ENCODE data around the gene DDI1.

DDI1 gene
- 0 to 0.07 reads per million in 2 donors for total RNA-seq

DNA sequence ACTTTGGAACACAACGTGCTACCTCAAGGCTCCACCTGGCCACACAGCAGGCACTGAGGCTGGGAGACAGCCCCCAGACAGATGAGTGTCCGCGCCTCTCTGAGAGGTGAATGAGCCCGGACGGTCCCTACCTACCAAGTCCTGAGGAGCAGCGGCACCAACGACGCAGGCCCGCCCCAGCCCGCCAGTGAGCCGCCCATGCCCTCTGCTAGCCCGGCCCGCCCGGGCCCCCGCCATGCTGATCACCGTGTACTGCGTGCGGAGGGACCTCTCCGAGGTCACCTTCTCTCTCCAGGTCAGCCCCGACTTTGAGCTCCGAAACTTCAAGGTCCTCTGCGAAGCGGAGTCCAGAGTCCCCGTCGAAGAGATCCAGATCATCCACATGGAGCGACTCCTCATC lies at the start of gene DDI1:
TSS of gene DDI1 (plus strand) at position 53 of the 400 bp plus-strand sequence. CDS start at position 236, 183 bp downstream.
- DNase-seq, result no peak

DNA sequence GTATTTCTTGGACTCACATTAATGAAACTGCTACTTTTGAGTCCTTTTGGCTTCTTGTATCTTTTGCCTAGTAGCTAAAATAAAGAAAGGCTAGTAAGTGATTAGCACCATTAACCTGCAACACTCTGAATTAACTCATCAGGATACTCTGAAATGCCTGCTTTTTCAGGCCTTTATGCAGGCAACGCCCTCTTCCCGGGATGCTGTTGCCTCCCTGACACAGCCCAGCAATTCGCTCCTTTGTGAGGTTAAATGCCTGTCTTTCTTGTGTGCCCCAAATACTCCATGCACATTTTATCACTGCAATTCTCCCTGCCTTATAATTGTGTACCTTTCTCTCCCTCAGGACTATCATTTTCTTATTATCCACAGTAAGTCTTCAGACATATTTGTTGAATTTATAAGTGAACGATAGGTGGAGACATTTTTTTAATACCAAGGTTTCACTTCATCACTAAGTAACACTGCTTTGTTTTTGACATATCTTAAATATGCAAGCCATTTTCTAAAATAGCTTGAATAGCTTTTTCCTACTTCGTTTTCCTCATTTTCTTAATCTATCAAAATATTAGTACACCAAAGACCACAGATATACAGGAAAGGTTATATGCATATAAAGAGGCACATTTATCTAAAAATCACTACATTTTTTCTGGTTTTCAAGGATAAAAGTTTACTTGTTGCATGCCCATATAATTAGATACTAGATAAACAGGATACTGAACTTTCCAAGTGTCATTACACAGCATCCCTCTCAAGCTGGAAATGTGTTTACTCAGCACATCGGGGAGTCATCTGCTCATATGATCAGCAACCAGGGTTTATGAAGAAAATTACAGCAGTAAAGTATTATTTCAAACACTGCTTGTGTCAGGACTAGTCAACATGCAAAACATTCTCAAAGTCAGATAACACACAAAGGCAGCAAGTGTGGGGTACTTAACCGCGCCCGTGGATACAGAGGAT lies 48.5 kb upstream of the DDI1 start:
- no peak for DNase-seq

DNA sequence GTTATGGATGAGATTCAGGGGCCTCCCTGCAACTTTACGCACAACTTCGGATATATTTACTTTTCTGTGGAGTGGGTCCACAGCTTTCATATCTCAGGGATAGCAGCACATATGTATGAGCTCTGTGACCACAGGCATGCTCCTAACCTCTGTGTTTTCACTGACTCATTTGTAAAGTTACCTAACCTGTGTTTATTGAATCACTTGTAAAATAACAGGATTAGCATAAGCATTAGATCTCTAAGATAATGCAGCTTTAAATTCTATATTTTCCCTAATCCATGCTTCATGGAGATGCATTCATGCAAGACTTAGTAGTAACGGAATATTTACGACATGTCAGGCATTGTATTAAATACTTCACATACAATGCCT lies 47.9 kb upstream of the DDI1 start:
- DNase-seq, result no peak

DNA sequence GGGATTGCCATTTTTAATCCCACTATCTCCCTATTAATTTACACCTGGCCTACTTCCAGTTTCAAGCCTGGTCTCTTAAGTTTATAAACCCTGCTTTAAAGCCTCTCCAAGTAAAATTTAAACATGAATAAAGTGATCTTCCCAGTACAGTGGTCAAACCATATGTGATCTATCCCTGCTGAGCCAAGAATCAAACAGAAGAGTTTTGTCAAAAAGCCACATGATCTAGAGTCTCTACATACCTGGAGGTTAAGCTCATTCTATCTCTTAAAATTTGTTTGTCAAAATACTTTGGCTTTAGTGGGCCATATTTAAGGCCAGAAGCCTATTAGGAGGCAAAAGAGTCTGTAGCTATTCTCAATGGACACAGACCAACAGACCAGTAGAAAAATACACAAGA lies 42.9 kb upstream of the DDI1 start:
- DNase-seq, result no peak

DNA sequence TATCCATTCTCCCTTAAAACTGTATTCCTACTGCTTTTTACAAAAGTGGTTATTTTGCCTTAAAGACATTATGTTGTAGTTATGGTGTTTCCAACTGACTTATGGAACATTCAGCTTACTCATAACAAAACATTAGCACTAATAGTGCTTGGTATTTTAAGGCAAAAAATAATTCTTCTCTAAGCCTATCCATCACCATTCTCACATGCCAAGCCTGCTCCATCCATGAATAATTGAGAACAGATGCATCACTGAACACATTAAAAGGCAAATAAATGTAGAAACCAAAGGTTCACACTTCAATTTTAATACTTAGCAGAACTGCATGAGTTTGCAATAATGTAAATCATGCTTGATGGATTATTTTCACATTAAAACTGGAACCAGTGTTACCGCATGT lies 42.3 kb upstream of the DDI1 start:
- no peak for DNase-seq

DNA sequence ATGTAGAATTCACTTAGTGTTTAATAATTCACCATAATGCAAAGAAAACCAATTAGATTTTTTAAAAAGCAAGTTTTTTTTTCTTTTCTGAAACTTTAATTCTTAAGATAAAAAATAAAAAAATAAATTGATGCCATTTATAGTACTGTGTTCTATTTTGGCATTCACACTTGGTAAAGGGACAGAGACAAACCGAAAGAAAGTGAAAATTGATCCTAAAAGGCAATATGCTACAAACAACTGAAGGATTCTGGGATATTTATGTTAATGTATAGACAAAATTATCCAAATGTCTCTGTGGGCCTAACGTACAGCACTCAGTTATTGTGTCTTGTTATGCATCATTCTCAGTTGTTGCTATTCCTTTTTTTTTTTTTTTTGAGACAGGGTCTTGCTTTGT lies 41.9 kb upstream of the DDI1 start:
- no peak for DNase-seq

DNA sequence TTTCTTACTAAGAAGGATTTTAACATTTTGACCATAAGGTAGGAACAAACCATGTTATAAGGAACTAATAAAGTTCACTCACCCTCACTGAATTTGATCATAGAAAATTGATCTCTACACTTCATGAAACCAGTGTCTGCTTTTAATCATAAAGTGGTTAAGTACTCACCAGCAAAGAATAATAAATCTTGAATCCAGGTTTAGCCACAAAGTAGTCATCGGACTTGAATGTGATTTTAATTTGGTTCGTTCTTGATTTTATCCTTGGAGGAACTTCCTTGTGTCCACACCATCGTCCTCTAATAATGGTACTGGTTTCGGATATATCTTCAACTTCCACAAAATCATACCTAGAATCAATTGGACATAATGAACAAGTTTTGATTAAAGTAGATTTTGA lies 40.5 kb upstream of the DDI1 start:
- DNase-seq, result no peak

DNA sequence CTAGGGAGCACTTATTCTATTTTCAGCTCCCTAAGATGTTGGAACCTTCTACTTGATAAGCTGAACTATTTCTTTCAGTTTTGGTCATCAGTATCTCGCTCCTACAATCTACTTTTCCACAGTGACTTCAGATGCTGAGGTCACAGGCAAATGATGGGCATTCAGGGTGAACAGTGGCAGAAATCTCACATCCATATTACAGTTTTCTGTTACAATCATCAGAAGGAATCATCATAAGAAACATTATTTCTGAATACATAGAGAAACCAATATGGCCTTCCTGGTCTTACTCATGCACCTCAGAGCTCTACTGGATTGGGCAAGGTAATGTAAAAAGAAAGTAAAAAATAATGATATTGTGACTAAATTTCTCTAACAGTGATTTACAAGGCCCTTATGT lies 39.4 kb upstream of the DDI1 start:
- DNase-seq, result no peak

DNA sequence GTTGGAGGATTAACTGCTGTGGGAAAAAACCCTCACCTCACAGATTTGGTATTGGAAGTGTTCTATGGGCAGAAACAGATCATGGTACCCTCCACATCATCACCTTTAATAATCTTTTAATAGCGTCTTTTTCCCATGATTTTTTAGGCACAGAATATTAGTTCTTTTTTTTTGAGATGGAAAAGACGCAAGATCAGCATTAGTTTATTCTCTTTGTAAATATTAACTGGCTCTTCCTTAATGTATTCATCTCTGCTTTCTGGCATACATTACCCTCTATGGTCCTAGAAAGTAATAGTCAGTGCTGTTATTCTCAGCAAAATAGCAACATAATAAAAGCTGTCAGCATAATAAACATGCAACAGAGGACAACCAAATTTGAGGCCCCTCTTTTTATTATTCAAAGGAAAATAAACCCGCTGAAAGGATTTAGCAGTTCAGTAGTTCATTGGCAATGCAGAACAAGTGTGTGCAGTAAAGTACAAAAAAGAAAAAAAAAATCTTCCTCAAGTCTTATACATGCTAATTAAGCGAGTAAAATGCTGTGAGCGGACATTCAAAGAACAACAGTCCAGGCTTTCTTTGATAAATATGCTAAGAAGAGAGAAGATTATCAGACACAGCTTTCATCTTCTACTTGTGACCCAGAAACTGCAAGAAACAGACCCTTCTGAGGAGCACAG lies 37.5 kb upstream of the DDI1 start:
- no peak for DNase-seq

DNA sequence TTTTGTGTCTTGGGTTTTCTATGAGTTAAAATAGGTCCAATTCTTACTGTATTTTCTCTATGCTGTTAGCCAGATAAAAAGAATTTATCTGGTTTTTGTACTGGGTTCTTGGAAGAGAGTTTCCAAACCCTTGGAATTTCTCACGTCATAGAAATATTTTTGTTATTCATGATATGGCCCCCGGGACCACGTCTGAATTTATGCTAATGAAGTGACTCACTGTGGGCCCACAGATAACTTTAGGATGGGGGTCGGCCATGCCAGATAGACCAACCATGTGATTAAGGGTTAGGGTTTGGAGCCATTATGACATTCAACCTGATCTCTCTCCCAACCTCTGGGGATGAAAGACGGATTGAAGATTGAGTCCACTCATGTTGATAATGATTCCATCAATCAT lies 35.6 kb upstream of the DDI1 start:
- DNase-seq, result no peak

DNA sequence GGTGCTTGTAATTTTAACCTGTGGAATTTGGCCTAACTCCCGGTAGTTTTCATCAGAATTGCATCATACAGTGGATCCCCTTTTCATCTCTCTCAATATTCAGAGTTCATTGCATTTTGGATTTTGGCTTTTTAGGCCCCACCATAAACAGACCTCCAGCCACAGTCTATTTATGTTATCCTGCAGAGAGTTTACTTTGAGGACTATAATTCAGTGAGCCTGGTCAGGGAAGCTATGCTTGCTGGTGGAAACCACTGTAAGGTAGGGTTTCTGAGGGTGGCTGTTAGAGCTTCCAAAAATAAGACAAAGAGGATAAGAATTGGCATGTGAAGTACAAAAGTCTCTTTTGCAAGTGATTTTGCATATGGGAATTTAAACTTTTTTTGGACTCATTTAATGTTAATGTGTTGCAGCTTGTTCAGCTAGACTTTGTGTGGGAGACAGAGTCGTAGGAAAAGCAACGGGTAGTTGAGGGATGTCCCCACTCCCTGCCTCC lies 34.8 kb upstream of the DDI1 start:
- DNase-seq, result no peak

DNA sequence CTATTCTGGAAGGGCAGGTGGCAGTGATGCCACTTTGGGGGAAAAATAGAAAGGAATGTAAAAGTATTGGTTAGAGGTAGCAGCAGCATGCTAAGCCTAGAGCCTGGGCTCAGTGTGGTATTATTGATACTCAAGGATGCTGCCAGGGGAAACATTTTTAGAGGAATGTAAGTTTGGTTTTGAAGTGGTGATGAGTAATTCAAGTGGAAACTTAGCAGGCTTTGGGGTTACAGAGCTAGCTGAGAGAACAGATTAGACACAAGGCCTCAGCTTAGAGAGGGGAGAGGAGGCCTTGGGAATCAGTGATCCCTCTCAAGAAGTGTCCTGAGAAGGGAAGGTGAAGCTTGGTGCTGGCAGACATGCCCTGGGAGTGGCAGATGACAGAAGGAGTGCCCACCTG lies 32.9 kb upstream of the DDI1 start:
- DNase-seq, result no peak

DNA sequence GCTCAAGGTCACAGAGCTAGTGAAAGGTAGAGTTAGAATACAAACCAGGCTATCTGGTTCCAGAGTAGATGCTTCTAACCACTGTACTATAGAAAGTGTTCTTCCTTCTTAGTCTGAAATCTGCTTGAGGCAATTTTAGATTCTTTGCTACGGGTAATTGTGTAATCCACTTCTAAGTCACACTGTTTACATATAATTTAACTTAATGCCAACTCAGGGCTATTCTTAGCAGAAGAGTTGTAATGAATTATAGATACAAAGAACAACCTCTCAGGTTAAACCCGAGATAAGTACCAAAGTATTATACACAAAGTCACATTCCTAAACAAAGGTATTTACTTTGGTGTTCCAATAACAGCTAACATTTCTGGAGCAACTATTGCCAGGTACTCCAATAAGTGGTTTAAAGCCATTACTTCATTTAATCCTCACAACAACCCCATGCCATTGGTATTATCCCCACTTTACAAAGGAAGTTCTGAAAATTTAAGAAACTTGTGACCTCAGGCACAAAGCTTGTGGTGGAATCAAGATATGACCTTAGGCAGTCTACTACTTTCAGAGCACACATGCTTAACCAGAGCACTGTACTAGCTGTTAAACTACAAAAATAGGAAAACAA lies 31.1 kb upstream of the DDI1 start:
- no peak for DNase-seq

DNA sequence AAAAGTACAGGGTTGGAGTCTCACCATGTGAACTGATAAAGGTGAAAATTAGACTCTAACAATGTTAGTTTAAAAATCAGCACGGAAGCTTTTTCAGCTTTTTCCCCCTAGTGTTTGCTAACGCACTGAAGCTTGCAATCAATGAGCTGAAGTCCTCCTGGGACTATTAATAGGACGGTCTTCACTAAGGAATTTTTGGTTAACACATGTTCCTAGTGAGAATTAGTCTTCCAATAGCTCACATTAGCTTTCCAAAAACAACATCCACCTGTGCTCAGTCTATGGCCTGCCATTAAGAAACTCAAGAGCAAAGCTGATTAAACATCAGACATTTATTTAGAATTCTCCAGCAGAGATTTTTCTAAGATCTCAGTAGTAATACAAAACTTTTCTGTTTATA lies 26.7 kb upstream of the DDI1 start:
- DNase-seq, result no peak

DNA sequence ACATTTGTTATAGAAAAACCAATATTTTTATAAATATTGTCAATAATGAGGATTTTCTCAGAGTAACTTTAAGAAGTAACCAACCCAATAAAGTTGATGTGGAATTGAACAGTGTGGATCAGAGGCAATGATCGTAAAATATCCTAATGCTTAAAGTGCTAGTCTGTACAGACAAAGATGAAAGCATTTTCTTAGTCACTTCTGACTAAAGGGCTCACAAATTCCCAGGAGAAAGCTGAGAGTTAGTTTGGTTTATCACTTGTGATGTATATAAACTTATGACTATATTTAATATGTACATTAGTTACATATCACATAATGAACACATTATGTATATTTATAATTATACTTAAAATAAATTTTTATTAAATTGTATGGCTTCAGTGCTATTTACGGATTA lies 25.4 kb upstream of the DDI1 start:
- no peak for DNase-seq

DNA sequence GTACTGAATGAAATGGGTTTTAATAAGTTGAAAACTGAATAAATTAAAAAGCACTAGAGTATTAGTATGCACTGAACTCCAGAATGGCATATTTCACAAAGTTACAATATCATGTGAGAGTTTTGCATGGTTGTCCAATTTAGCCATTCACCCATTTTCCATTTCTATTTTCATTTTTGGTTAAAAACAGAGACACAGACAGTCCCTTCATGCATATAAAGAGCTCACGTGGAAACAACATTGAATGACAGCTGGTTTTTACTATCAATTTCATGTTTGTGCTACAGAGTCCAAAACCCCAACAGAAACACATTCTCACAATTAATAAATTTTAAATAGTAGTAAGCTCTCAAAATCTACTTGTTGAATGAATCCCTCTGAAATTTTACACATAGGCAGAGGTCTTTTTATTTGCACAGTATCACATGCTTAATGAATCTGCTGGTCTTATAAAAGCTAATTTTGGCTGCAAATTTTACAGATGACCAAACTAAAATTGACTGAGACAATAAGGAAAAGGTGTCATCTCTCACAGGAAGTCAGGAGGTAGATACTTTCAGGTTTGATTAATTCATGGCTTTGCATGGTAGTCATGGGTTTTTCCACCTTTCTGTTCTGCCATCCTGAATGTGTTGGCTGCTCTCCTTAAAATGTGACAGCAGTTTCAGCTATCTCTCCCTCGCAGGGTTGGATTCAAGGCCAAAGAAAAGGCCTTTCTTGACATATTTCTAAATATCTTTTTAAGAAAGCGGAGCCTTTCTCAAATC lies 20.6 kb upstream of the DDI1 start:
- DNase-seq, result no peak

DNA sequence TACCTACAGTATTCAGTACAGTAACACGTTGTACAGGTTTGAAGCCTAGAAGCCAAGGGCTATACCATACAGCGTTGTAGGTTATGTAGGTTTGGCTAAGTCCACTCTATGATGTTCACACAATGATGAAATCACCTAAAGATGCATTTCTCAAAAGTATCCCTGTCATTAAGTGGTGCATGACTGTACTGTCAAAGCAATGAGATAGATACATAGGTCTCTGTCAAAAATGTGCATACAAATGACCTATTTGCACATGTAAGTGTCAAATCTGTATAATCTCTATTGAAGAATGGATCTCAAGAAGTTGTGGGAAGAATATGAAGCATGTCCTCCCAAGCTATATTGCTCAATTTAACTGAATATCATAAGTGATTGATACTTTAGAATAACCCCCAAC lies 11.9 kb upstream of the DDI1 start:
- no peak for DNase-seq

DNA sequence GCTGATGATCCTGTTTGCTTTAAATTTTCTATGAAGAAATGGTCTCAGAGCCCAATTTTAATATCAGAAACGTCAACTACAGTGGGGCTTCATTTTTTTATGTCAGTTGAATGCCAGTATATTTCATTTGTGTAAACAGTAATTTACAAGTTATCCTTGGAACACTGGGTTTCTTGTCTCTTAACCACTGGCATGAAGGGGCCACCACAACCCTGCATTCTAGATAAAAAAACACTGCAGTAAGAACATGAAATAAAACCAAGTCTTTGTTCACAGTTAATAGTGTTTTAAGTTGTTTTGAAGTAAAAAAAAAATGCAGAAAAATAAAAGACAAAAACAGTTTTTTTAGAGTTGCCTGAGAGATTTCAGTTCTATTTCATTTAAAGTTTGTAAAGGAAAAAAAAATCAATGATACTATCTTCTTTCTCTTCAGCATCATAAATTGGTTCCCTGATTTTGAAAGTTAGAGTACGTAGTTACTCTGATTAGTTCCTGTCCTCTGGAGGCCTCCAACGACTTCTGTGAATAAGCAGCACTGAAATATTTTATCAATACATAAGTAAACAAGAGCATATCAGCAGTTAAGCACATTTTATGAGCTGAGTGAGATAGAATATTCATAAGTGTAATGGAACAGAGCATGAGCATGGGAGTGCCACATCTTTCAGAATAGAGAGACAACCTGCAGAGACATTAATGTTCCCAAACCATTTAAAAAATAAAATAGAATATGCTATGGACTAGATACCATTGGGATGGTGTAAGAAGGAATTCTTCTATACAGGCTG lies 7.8 kb upstream of the DDI1 start:
- DNase-seq, result no peak

DNA sequence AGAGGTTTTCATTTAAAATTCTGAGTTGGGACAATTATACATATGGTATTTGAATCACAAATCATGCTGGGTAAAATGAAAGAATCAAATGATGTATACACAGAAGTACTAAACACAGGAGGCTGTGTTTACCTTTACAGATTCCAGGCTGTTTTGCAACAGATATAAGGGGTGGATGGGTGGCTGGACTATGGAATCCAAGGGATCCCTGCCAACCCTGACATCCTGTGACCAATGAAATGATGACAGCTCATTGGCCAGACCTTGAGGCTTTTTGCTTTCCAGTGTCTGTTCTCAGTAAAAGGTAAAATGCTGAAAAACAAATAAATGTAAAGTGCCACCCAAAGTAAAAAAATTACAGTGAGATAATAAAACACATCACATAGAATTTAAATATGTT lies 3.3 kb upstream of the DDI1 start:
- DNase-seq, result no peak

DNA sequence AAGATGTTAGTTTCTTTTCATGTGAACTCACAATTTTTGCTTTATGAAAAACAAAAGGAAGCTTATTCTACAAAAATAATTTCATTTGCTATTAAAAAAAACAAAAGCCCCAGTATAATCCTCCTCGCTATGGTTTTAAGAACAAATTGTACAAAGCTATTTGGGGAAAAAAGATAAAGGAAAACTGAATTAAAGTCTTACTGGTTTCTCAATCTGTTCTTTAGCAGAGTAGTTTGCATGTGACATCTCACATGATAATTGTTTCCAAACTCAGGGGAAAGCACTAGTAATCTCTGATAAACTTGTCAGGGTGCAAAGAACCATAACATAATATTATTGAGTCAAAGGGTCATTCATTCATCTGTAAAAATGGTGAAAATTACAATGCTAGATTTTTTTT lies 2.9 kb upstream of the DDI1 start:
- no peak for DNase-seq

DNA sequence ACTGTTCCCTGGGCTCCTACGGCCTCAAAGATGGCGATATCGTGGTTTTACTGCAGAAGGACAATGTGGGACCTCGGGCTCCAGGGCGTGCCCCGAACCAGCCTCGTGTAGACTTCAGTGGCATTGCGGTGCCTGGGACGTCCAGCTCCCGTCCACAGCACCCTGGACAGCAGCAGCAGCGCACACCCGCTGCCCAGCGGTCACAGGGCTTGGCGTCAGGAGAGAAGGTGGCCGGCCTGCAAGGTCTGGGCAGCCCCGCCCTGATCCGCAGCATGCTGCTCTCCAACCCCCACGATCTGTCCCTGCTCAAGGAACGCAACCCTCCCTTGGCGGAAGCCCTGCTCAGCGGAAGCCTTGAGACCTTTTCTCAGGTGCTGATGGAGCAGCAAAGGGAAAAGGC lies 555 bp downstream of the DDI1 start:
- DNase-seq, result no peak

DNA sequence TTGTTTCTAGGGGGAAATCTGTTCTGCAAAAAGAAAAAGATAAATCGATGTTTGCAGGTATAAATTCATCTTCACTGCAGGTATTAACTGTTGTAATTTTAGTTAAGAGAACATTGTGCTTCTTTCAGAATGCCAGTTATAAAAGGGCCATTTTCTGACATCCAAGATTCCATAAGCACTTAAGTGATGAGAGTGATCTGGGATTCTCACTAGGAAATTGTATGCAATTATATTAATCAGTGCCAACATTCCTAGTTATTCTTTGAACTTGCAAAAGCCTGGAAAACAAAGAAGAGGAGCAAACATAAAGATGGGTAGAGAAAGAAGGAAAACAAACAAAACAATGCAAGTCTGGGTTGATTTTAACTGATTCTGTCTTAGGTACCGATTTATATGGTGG lies 5.4 kb downstream of the DDI1 start:
- no peak for DNase-seq
